ENCODE results near the gene NFKBIB. TPM values are rescaled to one million over a fixed set of nuclear protein-coding genes. Genes with fewer than 3 reads are reported as not detected.
A peak's percentile ranks its signal among the peaks of the same experiment; 100 is the strongest.

The NFKBIB gene
- total RNA-seq, 1 donor from 2014 or later: 18.8 TPM

DNA sequence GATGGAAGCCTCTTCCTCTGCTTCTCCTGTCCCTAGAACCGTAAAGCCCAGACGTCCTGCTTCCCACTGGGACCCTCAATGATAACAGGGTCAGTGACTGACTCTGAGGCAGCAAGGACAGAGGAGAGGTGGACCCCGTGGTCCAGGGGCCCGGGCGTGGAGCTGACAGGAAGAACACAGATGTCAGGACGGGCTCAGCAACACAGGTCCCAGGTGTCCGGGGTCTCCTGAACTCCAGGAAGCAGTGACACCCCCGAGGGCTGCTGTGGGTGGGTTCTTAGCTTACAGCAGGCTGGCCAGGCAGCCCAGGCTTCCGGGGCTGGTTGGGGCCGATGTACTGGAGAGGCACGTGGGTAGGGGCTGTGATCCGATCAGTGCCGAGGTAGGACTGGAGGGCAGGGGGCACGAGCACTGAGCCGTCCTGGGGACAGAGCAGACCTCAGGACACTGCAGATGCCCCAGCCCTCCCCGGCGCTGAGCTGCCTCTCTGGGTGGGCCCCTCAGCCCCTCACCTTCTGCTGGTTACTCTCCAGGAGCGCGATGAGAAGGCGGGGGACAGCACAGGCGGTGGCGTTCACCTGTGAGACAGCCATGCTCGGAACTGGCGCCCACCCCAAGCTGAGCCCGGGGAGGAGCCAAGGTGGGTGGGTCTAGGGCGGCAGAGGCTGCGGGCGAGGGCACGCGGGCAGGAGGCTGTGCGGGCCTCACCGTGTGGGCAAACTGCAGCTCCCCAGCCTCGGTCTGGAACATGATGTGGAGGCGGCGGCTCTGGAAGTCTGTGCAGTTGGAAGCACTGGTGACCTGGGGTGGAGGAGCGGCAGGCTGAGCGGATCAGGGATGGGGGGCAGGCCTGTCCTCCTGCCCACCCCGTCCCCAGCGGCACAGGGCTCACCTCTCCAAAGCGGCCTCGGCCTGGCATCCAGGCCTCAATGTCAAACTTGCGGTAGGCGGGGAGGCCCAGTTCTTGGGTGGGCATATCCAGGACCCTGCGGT lies 15.9 kb downstream of the NFKBIB start:
- no peaks in the 10 kb centered on the region for H3K4me1 Mint-ChIP-seq (ENCODE audit: low read depth)
- no peak overlapping the region for H3K4me3 Mint-ChIP-seq (ENCODE audit: low read depth)
- H3K27ac Mint-ChIP-seq: no peak overlapping the region
- peaks cover 2% of the 10 kb centered on the region for H3K36me3 Mint-ChIP-seq (ENCODE audit: insufficient read depth)
- H3K9me3 Mint-ChIP-seq (ENCODE audit: low read depth): no peaks in the 10 kb centered on the region
- TF ChIP-seq CTCF (IDR thresholded peaks at IDR 0.05; ENCODE audit: unreplicated experiment): no peak
- DNase-seq (ENCODE audit: low spot score, unreplicated experiment): no peak
- peaks cover 3% of the 10 kb centered on the region for H3K27me3 Mint-ChIP-seq

DNA sequence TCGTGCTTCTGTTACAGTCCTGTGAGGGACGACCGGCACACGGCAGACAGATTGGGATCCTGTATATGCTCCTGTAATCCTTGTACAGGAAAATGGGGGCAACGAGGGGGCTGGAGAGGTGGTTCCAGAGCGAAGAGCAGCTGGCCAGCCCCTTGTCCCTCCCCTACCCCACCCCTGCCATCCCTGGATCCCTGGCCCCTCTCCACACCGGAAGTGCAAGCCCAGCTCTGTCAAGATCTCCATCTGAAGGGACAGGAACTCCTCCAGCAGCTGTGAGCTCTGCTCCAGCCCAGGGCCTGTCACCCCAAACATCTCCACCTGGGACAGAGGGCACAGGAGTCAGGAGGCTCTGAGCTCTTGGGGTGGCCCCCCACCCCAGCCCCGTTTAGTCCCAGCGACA lies 17.7 kb downstream of the NFKBIB start:
- Mint-ChIP-seq H3K27me3 (peaks cover 2% of the 10 kb centered on the region), H3K9me3 (ENCODE audit: low read depth) (no peaks in the 10 kb centered on the region), H3K4me3 (ENCODE audit: low read depth) (no peak overlapping the region), H3K4me1 (ENCODE audit: low read depth) (no peaks in the 10 kb centered on the region), H3K27ac (no peak overlapping the region), H3K36me3 (ENCODE audit: insufficient read depth) (peaks cover 11% of the 10 kb centered on the region)
- TF ChIP-seq CTCF (IDR thresholded peaks at IDR 0.05; ENCODE audit: unreplicated experiment): no peak
- DNase-seq (ENCODE audit: low spot score, unreplicated experiment): no peak

GRCh38 chr19:38917921-38918491 lies 18.2 kb downstream of the NFKBIB start:
- H3K9me3 Mint-ChIP-seq (ENCODE audit: low read depth): no peaks in the 10 kb centered on the region
- peak overlapping the region; percentile 77 for H3K27ac Mint-ChIP-seq
- peaks cover 12% of the 10 kb centered on the region for H3K36me3 Mint-ChIP-seq (ENCODE audit: insufficient read depth)
- H3K4me3 Mint-ChIP-seq (ENCODE audit: low read depth): no peak overlapping the region
- no peaks in the 10 kb centered on the region for H3K4me1 Mint-ChIP-seq (ENCODE audit: low read depth)
- no peaks in the 10 kb centered on the region for H3K27me3 Mint-ChIP-seq
- TF ChIP-seq CTCF (IDR thresholded peaks at IDR 0.05; ENCODE audit: unreplicated experiment): peak; percentile 18
- DNase-seq (ENCODE audit: low spot score, unreplicated experiment): no peak

DNA sequence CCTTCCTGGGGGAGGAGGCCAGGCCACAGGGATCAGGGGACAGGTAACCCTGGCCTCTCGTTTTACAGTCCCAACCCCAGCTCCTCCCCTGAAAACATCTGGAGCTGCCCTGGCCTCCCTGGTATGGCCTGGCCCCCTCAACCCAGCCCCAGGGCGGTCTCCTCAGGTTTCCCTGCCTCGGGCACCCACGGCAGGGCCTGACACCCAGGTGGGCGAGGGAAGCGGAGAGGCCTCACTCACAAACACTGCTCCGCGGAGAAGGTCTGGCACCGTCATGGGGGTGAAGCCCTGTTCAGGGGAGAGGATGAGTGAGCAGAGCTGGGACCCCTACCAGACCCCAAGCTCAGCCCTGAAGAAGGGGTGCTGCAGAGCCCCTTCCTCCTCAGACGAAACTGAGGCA lies 18.8 kb downstream of the NFKBIB start:
- Mint-ChIP-seq H3K4me1 (ENCODE audit: low read depth) (no peaks in the 10 kb centered on the region), H3K9me3 (ENCODE audit: low read depth) (no peaks in the 10 kb centered on the region), H3K36me3 (ENCODE audit: insufficient read depth) (peaks cover 10% of the 10 kb centered on the region), H3K27me3 (no peaks in the 10 kb centered on the region), H3K27ac (no peak overlapping the region), H3K4me3 (ENCODE audit: low read depth) (no peak overlapping the region)
- TF ChIP-seq CTCF (IDR thresholded peaks at IDR 0.05; ENCODE audit: unreplicated experiment): no peak
- no peak for DNase-seq (ENCODE audit: low spot score, unreplicated experiment)

DNA sequence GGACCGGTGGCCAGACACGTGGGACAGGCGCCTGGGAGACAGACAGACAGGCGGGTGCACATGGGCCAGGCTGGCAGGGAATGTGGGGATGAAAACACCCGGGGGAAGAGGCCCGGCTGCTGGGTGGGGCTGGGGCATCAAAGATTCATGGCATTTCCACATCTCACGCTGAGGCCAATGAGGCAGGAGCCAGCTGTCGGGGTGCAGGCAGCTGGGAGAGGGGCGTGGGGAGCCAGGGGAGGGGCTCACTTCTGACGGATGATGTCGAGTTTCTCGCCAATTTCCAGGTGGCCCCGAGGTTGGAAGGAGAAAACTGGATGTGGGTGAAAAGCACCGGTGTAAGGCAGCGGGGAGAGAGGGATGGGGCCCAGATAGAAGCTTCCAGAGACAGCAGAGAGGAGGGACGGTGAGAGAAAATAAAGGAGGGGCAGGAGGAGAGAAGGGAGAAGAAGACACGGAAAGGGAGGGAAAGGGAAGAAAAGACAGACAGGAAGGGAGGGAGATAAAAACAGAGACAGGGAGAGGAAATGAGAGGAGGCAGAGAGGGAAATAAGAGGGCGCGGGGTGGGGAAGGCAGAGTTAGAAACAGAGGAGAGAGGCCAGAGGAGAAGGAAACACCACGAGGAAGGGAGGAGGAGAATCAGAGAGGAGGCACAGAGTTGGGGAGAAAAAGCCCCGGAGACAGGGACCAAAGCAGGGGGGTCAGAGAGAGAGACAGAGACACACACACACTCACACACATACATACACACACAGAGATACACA lies 20.2 kb downstream of the NFKBIB start:
- Mint-ChIP-seq H3K4me1 (ENCODE audit: low read depth) (no peaks in the 10 kb centered on the region), H3K36me3 (ENCODE audit: insufficient read depth) (peaks cover 13% of the 10 kb centered on the region)

More for the DNA sequence above, 20.2 kb downstream of the NFKBIB start:
- H3K4me3 Mint-ChIP-seq (ENCODE audit: low read depth): no peak overlapping the region
- DNase-seq (ENCODE audit: low spot score, unreplicated experiment): no peak
- no peaks in the 10 kb centered on the region for H3K27me3 Mint-ChIP-seq
- no peak for TF ChIP-seq CTCF (IDR thresholded peaks at IDR 0.05; ENCODE audit: unreplicated experiment)
- H3K9me3 Mint-ChIP-seq (ENCODE audit: low read depth): no peaks in the 10 kb centered on the region
- no peak overlapping the region for H3K27ac Mint-ChIP-seq
